AML-193 (cell line): ENCODE data around the gene NOD1.
"Not testable (repeated sequence)": the region's sequence is repeated elsewhere in the genome, so short reads cannot be mapped to it uniquely, and the experiment has no call there.

Experiments used
- DNase-seq, 2 experiments: peaks; one replicate each; lab custom pipeline; 2025; lab: John Stamatoyannopoulos, UW

NOD1 gene

DNA sequence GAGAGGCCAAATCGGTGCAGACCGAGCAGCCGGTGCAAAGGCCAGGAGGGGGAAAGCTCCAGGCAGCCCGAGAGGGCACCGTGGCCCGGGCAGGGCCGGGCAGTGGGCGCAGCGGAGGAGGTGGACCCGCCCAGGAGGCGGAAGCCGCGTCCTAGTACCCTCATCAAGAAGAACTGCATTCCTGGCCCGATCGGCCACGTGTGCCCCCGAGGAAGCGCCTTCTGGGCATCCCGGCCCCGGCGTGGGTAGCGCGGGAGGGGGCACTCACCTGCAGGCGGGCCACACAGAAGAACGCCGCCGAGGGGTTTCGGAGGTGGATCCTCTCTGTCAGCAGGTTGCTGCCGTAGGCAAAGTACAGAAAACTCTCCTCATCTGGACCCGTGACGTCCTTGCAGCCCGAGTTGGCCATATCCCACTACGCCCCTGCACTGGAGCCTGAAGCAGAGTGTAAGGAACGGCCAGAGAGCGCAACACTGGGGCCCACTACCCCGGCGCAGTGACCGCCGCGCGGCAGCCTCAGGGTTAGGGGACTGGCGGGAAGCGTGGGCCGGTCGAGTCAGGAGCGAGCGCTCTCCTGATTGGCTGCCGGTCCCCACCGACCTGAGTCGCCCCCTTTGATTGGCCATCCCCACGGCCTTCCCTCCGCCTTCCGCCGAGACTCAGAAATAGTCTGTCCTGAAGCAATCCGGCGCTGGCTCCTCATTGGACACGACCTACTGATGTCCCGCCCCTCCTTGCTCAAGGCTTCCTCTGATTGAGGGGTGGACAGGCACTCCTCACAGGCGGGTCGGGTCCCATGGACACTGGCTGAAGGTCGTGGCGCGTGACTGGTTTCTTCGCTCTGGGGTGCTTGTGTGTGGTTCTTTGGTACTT lies 26.0 kb upstream of the NOD1 start, which contains the start of gene GGCT:
Gene GGCT, minus strand, starts transcription at position 529 of the 873 bp plus-strand sequence. Its CDS starts 120 bp downstream, at position 409.
- DNase-seq = peak; percentile 98 to 99

DNA sequence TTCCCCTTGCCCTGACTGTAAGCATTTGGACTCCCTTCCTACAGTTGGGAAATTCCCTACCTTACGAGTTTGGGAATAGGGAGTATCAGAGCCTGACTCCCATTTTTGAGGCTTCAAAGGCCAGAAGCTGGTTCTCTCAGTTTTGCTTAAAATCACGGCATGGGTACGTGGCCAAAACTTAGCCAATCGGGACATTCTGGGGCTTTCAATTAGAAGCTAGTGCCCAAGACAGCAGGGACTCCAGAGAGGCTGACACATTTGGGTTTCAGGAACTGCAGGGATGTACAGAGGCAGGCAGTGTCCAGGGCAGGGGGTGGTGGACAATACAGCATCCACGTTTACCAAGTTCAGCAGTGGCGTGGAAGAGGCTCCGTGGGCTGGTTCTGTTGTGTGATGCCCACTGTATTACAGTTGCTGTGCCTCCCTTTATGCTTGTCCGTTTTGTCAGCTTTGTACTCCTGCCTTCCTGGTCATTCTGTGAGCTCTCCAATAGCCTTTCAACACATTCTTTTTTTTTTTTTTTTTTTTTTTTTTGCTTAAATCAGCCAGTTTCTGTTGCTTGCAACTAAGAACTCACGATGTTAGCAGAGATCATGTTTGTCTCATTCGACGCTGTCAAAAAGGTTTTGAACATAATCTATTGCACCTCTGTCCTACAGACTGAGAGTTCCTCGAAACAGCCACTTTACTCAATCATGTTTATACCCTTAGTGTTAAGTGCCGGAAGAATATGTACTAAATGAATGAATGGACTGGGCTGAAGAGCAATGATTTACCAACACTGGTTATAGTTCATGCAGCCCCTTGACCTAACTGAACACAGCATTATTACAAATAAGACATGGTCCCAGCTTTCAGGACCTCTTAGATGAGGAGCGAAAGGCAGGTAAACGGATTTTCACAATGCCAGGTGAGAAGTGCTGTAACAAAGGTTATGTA lies 25.0 kb upstream of the NOD1 start:
- DNase-seq = no peak

- peak; percentile 41 to 53 for DNase-seq
Measured at GRCh38 chr7:30502470-30503251, 24.1 kb upstream of the NOD1 start.

DNA sequence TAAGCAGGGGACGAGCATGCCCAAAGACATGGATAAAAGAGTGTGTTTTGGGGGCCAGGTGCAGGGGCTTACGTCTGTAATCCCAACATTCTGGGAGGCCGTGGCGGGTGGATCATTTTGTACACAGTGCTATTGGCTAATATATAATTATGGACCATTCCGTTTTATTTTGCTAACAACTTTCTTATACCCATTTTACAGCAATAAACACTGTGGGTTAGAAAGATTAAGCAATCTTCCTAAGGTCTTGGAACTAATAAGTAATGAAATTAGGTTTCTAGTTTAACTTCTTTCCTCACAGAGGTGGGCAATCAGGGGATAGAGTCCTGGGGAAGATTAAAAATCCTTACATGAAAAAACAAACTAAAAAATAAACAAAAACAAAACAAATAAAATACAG lies 22.7 kb upstream of the NOD1 start:
- DNase-seq = no peak

GRCh38 chr7:30493228-30493627 lies 14.6 kb upstream of the NOD1 start:
- no peak for DNase-seq

DNA sequence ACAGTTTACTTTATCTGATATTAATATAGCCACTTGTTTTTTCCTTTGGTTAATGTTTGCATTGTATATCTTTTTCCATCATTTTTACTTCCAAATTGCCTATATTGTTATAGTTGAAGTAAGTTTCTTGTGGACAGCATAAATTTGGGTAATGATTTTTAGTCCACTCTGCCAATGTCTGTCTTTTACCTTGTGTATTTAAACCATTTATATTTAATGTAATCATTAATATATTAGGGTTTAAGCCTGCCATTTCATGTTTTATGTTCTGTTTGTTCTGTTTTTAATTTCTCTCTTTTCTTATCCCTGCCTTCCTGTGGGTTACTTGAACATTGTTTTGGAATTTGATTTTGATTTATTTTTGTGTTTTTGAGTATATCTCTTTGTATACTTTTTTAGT lies 12.8 kb upstream of the NOD1 start:
- DNase-seq = no peak

DNA sequence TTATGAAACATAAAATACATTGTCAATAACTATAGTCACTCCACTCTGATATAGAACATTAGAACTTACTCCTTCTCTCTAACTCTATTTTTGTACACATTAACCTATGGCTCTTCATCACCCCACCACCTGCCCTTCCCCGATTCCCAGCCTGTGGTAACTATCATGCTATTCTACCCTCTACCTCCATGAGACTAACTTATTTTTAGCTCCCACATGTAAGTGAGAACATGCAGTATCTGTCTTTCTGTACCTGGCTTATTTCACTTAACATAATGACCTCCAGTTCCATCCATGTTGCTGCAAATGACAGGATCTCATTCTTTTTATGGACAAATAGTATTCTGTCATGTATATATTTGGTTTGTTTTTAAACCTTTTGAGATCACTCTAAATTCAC lies 8.8 kb upstream of the NOD1 start:
- no peak for DNase-seq

GRCh38 chr7:30485667-30486066 lies 7.1 kb upstream of the NOD1 start:
- DNase-seq = no peak

- not testable (repeated sequence) for DNase-seq
Measured at GRCh38 chr7:30481416-30481815, 2.8 kb upstream of the NOD1 start.

GRCh38 chr7:30479202-30480120 lies 877 bp upstream of the NOD1 start:
- peak in 1 of 2 experiments; percentile 20 for DNase-seq

DNA sequence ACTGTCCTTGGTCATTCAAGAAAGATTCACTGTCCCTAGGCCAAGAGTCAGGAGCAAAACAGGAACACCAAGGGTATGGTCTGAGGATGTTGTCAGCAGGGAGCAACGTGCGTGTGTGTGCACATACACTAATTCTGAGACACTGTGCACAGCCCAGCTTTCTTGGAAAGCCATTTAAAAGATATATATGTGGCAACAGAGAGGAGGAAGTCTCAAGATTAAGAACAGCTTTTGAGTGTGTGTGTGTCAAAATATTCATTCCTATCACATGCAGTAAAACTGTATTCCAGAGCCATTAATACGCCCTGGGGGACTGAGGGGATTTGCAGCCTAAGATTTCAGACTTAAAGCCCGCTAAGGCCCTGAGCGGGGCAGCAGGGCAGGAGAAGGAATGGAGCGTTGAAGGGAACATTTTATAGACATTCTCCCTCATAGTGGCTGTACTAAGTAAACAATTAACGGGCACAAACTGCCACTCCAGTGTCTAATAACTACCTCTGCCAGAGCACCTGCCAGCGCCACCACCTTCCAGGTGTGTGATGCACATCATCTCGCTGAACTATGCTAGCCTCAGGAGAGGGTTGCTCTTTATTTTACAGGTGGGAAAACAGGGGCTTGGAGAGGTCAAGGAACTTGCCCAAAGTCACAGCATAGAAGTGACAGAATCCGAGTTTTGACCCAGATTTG lies 2.0 kb downstream of the NOD1 start:
- DNase-seq = peak; percentile 55 to 56

DNA sequence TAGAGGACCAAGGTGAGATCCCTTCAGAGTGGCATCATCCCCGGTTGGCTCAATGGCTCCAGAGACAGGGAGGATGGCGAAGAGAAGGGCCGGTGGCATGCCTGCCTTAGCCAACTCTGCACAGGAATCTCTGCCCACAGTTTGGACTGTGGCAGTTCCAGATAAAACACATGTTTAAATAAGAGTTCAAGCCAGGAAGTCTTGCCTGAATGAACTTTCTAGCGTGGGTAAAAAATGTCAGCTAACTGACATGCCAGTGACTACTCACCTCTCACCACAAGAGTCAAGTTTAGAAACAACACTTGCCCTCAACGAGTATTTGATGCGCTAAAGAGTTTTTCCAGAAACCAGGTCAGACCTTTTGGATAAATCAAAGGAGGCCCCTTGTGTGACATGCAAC lies 3.0 kb downstream of the NOD1 start:
- DNase-seq = no peak

GRCh38 chr7:30474893-30475292 lies 3.7 kb downstream of the NOD1 start:
- no peak for DNase-seq

DNA sequence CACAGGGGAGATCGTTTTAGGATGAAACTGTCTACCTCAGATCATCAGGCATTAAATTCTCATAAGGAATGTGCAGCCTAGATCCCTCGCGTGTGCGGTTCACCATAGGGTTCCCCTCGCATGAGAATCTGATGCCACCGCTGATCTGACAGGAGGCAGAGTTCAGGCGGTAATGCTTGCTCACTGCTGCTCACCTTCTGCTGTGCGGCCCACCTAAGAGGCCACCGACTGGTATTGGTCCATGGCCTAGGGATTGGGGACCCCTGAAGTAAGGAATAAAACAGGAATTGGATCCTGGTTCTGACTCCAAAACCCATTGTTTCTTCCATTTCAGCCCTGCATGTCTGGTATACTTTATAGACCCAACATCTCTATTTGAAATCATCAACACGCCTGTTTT lies 4.1 kb downstream of the NOD1 start:
- no peak for DNase-seq

- no peak for DNase-seq
Measured at GRCh38 chr7:30473903-30474302, 4.7 kb downstream of the NOD1 start.

- no peak for DNase-seq
Measured at GRCh38 chr7:30472784-30473775, 5.5 kb downstream of the NOD1 start.

DNA sequence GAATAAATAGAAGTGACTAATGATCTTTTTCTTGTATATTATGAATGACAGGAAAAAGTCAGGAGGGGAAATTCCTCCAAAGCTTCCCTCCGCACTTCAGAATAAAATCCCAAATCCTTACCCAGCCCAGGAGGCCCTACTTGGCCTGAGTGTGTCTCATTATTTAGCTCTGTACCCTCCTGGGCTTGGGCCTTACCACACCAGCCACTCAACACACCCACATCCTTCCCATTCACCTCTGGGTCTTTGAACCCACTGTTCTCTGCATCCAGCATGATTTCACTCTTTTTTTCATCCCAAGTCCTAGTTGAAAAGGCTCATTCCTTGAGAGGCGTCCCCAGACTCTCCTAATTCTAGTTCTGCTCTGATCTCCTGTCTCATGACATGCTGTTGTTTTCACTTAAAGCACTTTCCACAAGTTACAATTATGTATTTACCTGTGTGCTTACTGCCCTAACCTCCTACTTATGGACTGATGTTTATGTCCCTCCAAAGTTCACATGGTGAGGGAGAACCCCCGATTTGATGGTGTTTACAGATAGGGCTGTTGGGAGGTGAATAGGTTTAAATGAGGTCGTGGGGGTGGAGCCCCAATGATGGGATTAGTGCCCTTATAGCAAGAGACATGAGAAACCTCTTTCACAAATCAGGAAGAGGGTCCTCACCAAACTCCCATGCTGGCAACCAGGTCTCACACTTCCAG lies 6.4 kb downstream of the NOD1 start:
- DNase-seq = no peak

- DNase-seq = no peak
Measured at GRCh38 chr7:30471205-30471604, 7.4 kb downstream of the NOD1 start.
